ELF-1 (cell line): ENCODE results near the gene REXO1.

Experiments used
- DNase-seq: peaks from one replicate; pipeline ENCODE4 v3.0.0-alpha.2; 2016; ENCODE audit warnings: low read depth, low spot score

REXO1 gene

DNA sequence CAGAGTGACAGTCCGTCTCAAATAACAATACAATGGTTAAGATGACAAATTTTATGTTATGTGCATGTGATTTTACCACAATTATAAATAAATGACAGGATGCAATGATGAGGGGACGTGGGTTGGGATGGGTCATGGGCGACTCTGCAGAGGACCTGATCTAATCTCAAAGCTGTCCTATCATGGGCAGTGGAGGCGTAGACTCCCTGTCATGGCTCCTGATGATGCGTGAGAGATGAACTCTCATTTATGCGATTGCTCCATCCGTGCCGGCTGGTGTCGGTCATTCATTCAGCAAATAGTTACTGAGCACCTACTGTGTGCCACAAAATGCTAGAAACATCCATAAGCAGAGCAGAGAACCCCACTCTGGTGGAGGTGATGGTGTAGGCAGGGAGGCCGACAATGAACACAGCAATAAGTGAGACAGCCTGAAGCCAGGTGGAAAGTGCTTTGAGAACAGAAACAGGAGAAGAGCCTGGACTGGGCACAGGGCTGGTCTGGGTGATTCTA is 1.7 kb upstream of the REXO1 start:
- no peak for DNase-seq

DNA sequence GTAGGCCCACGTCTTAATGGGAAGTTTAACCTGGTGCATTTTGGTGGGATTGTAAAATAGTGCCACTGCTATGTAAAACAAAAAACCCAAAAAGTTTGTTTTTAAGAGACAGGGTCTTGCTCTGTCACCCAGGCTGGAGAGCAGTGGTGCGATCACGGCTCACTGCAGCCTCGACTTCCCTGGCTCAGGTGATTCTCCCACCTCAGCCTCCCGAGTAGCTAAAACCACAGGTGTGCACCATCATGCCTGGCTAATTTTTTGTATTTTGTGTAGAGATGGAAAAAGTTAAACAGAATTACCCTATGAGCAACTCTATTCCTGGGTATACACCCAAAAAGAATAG is 820 bp upstream of the REXO1 start:
- no peak for DNase-seq

DNA sequence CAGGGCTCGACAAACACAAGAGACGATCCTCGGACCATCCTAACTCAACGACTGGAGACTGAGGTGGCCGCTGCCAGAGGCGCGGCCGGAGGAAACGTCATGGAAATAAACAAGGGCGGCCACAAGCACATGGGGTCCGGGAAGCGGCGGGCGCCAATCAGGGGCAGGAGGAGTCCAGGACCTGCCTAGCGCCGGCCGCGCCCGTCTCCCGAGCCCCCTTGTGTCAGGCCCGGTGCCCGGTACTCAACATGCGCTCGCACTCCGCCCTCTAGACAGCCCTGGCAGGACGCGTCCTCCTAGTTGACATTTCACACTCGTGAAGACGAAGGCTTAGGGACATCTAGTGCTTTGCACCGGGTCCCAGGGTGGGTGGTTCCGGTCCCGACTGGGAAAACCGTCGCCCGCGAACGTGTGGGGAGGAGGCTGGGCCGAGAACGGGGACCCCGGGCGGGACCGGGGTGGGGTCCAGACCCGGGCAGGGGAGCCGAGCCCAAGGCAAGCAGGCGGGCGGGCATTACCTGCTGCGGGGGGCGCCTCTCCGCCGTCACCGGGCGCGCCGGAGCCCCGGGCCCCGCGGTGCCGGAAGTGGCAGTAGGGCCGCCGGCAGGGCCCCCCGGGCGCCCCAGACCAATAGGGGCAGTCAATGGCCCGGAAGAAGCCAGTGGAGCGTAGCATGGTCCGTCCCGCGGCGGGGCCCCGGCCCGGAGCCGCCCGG is 442 bp downstream of the REXO1 start:
- peak; percentile 66 for DNase-seq

DNA sequence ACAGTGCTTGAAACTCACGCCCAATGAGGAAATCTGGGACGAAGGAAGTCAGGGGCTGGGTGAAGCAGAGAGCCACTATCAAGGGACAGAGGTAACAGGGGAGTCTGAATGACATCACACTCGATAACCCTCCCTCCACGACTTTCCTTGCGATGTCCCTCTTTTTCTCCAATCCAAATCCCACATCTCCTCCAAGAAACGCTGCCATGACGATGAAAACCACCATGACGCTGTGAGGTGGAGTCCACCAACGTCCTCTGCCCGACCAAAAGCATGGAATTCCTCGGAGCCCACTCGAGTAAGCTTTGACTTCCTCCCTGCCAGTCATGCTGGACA is 967 bp downstream of the REXO1 start:
- no peak for DNase-seq

DNA sequence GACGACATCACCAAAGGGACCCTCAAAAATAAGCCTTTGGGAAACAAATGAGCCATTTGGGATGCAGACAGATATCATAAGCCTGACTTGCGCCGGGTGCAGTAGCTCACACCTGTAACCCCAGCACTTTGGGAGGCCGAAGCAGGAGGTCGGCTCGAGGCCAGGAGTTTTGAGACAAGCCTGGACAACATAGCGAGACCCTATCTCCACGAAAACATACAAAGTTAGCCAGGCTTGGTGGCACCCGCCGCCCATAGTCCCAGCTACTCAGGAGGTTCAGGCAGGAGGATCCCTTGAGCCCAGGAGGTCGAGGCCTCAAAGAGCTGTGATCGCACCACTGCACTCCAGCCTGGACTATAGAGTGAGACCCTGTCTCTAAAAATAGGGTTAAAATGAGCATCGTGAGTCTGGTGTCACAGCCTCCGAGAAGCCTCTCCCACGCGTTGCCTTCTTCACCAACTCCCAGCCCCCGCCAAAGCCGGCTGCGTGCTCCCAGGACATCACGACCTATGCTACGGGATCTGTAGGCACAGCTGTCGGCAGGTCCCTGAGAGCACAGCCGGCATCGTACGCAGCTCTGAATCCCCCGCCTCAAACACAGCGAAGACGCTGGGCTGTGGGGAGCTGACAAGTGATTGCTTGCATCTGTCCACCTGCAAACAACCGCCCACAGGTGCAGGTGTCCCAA is 1.6 kb downstream of the REXO1 start:
- DNase-seq: no peak

DNA sequence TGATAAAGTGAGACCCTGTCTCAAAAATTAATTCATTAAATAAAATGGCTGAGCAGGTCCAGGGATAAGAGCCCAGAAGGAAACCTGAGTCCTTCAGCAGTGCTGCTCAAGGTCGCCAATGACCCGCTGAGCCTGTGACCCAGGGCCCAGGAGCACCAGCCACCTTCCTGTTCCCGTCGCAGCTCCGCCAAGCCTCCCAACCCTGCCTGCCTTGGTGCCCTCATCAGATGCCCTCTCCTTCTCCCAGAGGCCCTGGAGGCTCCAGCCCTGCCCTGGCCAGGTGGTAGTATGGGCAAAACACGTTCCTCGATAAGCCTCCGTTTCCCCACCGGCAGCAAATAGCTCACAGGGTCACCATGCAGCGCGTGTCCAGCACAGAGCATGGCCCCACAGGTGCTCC is 2.6 kb downstream of the REXO1 start:
- no peak for DNase-seq

DNA sequence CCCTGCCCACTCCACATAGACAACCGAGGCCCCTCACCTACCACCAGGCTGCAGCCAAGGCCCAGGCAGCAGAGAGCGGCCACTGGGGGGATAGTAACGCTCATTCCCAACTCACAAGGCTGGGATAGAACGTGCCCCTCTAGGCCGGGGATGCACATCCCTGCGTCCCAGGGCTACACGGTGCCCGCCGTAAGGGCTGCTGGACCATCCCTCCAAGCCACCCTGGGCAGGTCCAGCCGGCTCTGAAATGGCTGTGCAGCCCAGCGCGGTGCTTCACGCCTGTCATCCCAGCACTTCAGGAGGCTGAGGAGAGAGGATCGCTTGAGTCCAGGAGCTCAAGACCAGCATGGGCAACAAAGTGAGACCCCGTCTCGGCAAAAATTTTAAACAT is 3.2 kb downstream of the REXO1 start:
- DNase-seq: no peak

DNA sequence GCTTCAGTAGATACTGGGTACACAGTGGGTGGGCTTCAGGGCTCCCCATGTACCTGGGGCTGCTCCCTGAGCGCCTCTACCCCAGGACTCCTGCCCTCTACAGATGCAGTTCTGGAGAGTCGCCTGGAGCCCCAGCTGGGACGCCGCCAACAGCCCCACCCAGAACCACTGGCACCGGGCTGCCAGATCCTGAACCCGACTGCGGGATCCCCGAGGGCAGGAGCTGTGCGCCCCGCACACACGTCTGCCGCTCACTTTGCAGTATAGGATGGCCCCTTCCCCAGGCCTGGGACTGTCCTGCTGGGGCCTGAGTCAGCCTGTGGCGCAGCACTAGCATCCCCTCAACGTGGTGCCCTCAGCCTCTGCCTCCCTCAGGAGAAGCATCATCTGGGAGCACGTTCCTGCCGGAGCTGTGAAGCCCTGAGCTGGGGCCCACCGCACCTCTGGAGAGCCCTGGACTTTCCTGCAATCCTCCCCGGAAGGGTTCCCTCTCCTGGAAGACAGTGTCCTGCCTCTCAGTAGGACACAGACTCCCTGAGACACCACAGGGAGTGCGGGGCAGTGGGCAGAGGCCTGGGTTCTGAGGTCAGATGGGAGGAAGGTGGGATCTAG is 3.7 kb downstream of the REXO1 start:
- DNase-seq: no peak

DNA sequence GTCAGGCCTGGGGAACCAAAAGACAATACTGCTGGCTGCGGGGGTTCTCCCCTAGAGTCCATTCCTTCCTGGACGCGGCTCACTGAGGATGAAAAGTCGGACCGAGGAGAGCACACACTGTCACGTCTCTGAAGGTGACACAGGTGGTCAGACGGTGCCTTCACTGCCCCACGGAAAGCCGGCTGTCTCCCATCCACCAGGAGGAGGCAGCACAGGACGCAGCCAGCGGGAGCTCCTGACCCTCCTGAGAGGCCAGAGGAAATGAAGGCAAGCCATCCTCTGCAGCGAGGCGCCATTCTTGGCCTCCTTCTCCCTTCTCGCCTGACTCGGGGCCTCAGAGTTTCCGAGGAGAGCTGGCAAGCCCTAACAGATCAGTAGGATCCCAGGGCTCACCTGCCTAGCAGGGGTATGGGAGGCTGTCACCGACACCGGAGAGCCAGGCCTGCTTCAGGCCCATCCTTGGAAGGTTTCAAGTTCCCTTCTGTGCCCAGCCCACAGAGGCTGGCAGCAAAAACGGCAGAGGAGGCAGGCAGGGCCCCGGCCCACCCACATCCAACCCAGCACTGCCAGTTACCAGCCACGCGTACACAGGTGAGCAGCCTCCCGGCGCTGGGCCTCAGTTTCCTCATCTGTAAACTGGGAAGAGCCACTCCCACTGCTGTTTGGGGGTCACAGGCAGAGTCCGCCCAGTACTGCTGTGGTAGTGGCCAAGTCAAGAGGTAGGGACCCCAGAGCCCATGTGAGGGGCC is 4.5 kb downstream of the REXO1 start:
- peak; percentile 47 for DNase-seq

DNA sequence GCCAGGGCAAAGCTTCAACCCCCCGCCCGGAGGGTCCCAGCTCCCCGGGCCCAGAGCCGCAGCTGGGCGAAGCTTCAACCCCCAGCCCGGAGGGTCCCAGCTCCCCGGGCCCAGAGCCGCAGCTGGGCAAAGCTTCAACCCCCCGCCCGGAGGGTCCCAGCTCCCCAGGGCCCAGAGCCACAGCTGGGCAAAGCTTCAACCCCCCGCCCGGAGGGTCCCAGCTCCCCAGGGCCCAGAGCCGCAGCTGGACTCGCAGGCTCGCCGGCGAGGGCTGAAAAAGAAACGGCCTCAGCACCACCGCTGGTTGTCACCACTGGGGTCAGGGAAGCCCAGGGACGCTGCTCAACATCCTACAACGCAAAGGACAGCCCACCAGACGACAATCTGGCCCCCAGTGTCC is 5.2 kb downstream of the REXO1 start:
- no peak for DNase-seq

DNA sequence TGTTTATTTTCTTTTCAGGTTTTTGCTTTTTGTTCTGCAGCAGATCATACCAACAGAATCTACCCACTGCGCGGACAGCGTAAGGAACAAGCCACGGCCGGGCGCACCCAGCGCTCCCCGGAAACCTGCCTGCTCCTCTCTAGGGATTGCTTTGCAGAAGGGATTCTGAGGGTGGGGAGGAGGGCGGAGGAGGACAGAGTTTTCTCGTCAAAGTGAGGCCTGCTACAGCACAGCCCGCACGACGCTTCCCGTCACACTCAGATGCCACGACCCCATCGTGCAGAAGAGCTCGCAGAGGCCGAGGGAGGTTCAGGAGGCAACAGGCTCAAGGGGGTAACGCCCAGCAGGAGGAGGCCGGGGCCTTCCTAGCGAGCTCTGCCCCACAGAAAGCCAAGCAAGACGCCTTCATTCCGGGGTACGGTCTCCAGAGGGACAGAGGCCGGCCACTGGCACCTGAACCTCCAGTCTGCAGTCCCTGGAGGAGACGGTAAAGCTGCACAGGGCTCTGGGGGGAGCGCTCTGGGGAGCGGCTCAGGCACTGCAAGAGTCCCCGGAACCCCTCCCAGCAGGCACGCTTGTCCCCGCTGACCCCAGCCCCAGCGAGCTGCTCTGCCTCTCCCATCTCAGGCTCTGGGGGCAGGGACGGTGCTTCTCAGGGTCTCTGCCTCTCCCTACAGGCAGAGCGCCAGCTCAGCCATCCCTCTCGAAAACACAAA is 6.9 kb downstream of the REXO1 start:
- DNase-seq: no peak

DNA sequence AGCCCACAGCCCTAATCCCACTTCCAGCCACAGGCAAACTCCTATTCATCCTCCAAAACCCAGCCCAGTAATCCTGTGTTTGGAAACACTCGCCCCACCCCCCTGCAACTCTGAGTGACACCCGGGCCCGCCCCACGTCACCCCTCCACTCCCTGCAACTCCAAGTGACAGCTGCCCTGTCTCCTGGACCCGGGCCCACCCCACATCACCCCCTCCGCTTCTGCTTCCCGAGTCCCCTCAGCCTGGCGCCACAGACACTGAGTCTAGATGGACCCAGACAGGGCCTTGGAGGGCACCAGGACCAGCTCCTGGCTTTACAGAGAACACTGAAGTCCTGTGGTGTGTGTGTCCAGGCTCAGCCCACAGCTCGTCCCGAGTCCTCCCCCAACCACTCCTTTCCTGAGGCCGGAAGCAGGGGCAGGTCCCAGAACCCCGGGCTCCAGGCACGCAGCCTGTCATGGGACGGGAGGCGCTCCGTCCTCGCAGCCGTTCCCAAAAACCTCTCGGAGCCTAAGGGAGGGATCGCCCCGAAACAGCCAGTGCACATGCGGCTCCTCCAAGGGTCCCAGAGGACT is 7.7 kb downstream of the REXO1 start:
- DNase-seq: no peak

DNA sequence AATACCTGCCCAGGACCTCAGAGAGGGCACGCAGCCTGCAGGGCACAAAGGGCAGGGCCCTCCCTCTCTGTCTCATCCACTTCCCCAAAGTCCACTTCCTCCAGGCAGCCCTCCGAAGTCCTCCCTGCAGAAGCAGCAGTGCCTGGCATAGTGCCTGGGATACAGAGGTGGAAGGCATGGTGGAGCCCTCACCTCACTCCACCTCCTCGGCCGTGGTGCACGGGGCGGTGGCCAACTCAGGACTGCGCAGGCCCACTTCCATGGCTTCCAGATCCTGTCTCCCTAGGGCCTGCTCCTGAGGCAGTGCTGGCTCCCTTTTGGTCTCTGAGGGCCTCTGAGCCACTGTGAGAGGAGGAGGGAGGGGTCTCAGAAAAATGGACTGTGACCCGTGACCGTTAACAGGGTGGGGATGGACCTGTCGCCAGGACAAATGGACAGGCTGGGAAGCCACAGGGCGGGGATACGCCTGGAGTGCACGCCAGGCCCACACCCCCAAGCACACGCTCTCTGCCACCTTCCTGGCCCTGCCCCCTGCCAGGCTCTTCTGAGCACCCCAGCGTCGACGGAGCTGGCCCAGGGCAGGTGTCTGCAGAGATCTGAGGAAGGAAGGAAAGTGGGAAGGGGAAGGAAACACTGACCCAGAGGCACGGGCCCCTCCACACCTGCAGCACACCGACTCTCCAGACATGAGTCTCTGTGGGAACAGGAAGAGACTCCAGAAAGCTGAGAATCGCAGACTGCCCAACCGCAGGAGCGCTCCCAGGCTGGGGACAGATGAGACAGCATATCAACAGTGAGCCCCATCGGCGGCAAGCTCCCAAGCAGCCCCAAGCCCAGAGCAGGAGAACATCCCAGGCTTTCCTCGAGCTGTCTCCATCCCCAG is 8.4 kb downstream of the REXO1 start:
- DNase-seq: no peak

DNA sequence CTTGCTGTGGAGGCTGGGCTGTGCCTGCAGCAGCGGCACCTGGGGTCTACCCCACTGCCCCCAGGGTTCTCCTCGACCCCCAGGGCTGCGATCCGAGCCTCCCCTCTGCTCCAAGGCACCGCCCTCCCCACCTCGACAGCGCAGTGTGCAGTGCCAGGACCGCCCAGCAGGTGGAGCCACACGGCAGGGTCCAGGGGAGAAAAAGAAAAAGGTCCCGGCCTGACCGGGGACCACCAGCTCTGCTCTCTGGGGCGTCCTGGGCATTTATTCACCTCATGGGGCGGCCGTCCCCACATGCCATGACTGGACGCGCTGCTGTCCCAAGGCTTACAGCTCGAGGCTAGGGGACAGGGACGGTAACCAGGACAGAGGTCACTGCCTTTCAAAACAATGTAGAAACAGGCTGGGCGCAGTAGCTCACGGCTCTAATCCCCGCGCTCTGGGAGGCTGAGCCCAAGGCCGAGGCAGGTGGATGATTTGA is 10.6 kb downstream of the REXO1 start:
- DNase-seq: peak; percentile 87

DNA sequence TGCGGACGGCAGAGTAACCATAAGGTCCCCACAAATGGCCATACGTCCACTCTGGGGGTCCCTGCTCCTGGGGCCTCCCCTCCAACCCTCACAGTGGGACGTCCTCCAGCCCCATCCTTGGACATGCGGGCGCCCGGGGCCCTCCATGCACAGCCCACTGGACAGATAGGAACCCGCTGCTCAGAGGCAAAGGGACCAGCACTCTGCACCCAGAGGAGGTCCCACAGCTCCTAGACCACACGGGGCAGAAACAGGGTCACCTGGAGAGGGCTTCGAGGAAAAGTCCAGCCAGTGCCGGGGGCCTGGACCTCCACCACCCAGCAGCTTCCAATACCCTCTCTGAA is 11.1 kb downstream of the REXO1 start:
- peak; percentile 25 for DNase-seq

DNA sequence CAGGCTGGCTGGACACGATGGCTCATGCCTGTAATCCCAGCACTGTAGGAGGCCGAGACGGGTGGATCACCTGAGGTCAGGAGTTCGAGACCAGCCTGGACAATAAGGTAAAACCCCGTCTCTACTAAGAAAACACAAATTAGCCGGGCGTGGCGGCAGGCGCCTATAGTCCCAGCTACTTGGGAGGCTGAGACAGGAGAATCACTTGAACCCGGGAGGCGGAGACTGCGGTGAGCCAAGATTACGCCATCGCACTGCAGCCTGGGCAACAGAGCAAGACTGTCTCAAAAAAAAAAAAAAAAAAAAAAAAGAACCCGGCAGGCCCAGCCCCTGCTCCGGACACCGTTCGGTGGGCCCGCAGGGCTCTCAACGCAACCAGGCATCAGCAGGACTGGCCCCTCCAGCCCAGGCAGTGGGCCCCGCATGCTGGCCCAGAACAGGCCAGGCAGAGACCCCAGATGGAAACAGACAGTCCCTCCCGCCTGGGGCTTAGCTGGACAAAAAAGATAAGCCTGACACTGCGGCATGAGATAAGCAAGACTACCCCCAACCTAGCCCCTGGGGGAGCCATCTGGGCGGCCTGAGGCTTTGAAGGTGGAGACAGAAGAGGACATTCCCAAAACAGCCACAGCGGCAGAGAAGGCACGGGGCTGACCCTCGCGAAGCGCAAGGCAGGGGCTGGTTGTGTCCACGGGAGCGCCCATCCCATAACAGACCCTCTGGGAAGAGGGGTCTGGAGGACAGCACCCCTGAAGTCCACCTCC is 11.6 kb downstream of the REXO1 start:
- peak; percentile 75 for DNase-seq

DNA sequence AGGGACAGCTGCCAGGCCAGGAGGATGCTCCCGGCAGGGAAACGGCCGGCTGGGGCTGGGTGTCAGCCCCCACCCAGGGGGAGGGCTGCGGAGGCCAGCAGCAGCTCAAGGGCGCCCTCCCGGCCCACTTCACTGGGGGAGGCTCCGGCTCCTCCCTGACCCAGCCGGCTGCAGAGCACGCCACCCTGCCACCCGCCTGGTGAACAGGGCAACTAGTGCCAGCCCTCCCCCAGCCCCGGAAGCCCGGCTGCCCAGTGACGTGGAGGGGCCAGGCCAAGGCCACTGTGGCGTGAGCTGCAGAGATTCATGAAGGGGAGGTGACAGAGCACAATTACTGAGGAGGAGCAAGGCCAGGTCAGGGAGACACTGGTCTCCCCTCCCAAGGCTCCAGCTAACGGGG is 14.7 kb downstream of the REXO1 start:
- DNase-seq: no peak

DNA sequence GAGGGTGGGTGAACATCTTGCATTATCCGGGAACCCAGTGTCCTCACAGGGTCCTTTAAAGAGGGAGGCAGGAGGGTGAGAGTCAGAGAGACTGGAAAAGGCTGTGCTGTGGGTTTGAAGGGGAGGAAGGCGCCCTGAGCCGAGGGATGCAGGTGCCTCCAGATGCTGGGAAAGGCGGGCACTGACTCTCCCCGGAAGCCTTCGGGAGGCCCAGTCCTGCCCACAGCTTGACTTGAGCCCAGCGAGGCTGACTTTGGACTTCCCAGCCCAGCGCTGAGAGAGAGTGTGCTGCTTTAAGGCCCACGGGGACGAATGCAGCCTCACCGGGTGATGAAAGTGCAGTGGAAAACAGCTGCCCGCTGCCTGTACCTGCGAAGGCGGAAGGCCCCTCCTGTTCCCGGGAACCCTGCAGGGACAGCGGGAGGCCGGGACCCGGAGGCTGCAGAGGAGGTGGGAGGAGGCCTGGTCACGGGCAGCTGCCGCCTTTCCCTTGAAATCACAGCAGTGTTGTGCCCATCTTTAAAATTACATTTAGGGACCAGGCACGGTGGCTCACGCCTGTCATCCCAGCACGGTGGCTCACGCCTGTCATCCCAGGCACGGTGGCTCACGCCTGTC is 16.1 kb downstream of the REXO1 start:
- DNase-seq: no peak

DNA sequence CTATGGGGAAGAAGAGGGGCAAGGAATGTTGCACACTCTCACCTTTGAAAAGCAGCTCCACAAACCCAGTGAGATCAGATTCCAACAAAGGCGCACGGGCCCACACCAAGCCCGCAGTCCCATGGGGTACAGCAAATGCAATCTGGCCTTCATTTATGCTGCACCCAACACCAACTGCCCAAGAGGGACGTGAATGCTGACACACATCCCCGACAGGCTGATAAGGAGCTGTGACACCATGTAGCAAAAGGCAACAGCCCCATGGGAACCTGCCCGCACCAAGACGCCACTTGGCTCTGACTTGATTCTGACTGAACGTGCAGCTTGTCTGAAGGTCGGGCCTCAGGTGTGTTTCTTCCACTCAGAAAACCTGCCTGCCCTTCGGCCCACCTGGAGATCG is 17.3 kb downstream of the REXO1 start:
- no peak for DNase-seq
